Stimulated activated memory B cell treated with anti-CD40 and anti-IgM and Interleukin-4, amounts not matched to agents 10 μg/mL and 1 μg/mL and 100 μg/mL, for 72 hours (primary cell): Measurements from ENCODE around the gene RGP1.
A peak's percentile ranks its signal among the peaks of the same experiment; 100 is the strongest.

Experiments used
- ATAC-seq: fragments of 150-1000 bp; cut with Tn5 transposase; 2 replicates; pipeline ENCODE4 v1.10.0; 2021
- H3K27ac Mint-ChIP-seq: one replicate; pipeline ENCODE4 v1.8.0; 2022; ENCODE audit warnings: mild to moderate bottlenecking, mixed read lengths
- H3K27me3 Mint-ChIP-seq: one replicate; pipeline ENCODE4 v1.8.0; 2022; ENCODE audit warnings: mixed read lengths
- H3K36me3 Mint-ChIP-seq: one replicate; pipeline ENCODE4 v1.8.0; 2022; ENCODE audit warnings: mixed read lengths
- H3K4me1 Mint-ChIP-seq: one replicate; pipeline ENCODE4 v1.8.0; 2022; ENCODE audit warnings: mixed read lengths
- H3K4me3 Mint-ChIP-seq: one replicate; pipeline ENCODE4 v1.8.0; 2022; ENCODE audit warnings: mild to moderate bottlenecking, moderate library complexity, mixed read lengths
- H3K9me3 Mint-ChIP-seq: one replicate; pipeline ENCODE4 v1.8.0; 2022; ENCODE audit warnings: mixed read lengths

The RGP1 gene

GRCh38 chr9:35731415-35732184, 17.5 kb upstream of the RGP1 start:
- H3K4me3 Mint-ChIP-seq = no peak overlapping the region
- H3K27ac Mint-ChIP-seq = no peak overlapping the region
- peaks cover 21% of the 10 kb centered on the region for H3K4me1 Mint-ChIP-seq
- H3K36me3 Mint-ChIP-seq = peaks cover 20% of the 10 kb centered on the region
- no peaks in the 10 kb centered on the region for H3K27me3 Mint-ChIP-seq
- no peaks in the 10 kb centered on the region for H3K9me3 Mint-ChIP-seq
- no peak for ATAC-seq

DNA sequence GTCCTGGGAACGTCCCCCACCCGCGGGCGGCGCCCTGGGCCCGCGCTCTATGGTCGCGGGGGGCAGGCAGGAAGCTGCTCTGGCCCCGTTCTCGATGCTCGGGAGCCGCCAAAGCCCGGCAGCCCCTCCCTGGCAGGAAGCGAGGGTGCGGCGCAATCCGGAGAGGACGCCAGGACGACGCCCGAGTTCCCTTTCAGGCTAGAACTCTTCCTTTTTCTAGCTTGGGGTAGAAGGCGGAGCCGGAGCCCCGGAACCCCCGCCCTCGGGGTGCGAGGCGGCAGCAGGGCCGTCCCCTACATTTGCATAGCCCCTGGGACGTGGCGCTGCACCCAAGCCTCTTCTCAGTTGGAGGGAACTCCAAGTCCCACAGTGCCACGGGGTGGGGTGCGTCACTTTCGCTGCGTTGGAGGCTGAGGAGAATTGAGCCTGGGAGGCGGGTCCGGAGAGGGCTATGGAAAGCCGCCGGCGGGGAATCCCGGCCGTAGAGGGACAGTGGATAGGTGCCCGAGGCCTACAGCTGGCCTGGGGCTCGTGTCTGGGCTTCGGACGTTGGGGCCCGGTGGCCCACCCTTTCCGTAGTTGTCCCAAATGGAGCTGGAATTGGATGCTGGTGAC, 16.8 kb upstream of the RGP1 start, which contains the start of the genes CREB3 and TLN1:
Gene CREB3 (plus strand): TSS at position 482 of the 615 bp plus-strand sequence. CDS start 107 bp downstream, at position 589.
Gene TLN1 (minus strand): TSS at position 11 of the 615 bp plus-strand sequence. CDS start 6,501 bp downstream, outside the sequence.
- peak; percentile 96 for ATAC-seq
- H3K27ac Mint-ChIP-seq = no peak within 1 kb of the TSS
- no peak within 1 kb of the TSS for H3K4me3 Mint-ChIP-seq
- no peaks in the 10 kb centered on the region for H3K27me3 Mint-ChIP-seq
- H3K9me3 Mint-ChIP-seq = no peaks in the 10 kb centered on the region
- peaks cover 14% of the 10 kb centered on the region for H3K36me3 Mint-ChIP-seq
- peaks cover 21% of the 10 kb centered on the region for H3K4me1 Mint-ChIP-seq

DNA sequence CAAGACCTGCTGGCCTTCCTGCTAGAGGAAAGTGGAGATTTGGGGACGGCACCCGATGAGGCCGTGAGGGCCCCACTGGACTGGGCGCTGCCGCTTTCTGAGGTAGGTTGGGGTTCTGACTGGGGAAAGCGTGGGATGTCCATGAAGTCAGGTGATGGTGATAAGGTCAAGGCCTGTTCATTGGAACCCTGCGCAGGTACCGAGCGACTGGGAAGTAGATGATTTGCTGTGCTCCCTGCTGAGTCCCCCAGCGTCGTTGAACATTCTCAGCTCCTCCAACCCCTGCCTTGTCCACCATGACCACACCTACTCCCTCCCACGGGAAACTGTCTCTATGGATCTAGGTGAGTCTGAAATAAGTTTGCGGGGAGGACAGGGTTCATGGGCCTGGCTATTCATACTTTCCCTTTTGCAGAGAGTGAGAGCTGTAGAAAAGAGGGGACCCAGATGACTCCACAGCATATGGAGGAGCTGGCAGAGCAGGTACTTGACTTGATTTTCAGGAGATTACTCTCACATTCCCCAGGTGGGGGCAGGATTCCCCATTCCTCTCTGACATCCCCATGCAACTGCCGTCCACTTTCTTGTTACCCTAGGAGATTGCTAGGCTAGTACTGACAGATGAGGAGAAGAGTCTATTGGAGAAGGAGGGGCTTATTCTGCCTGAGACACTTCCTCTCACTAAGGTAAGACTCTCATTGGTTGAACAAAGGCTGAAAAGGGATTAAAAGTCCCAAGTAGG, 16.1 kb upstream of the RGP1 start:
- no peaks in the 10 kb centered on the region for H3K9me3 Mint-ChIP-seq
- H3K4me1 Mint-ChIP-seq = peaks cover 21% of the 10 kb centered on the region
- peak; percentile 57 for ATAC-seq
- no peaks in the 10 kb centered on the region for H3K27me3 Mint-ChIP-seq
- H3K36me3 Mint-ChIP-seq = peaks cover 14% of the 10 kb centered on the region
- no peak overlapping the region for H3K4me3 Mint-ChIP-seq
- no peak overlapping the region for H3K27ac Mint-ChIP-seq

DNA sequence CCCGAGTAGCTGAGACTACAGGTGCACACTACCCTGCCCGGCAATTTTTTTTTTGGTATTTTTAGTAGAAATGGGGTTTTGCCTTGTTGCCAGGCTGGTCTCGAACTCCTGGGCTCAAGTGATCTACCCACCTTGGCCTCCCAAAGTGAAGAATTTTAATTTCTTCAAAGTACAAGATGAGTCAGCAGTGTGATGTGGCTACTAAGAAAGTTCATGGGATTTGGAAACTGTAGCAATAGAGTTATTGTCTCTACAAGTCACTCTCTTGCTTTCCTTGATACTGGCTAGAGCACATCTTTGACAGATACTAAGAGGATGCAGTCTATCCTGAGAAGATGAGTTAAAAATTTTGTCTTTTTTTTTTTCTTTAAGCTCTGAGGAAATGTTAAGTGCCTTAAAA, 15.0 kb upstream of the RGP1 start:
- Mint-ChIP-seq H3K36me3 (peaks cover 25% of the 10 kb centered on the region), H3K9me3 (no peaks in the 10 kb centered on the region), H3K27ac (no peak overlapping the region), H3K4me3 (no peak overlapping the region), H3K27me3 (no peaks in the 10 kb centered on the region), H3K4me1 (peaks cover 21% of the 10 kb centered on the region)
- no peak for ATAC-seq

DNA sequence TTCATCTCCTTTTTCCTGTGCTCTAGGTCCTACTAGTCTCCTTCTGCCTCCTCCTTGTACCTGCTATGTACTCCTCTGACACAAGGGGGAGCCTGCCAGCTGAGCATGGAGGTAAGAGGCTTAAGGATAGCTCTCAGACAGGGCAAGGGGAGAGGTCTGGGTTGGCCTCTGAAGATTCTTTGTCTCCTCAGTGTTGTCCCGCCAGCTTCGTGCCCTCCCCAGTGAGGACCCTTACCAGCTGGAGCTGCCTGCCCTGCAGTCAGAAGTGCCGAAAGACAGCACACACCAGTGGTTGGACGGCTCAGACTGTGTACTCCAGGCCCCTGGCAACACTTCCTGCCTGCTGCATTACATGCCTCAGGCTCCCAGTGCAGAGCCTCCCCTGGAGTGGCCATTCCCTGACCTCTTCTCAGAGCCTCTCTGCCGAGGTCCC, 12.9 kb upstream of the RGP1 start:
- no peaks in the 10 kb centered on the region for H3K27me3 Mint-ChIP-seq
- H3K4me3 Mint-ChIP-seq = no peak overlapping the region
- no peaks in the 10 kb centered on the region for H3K9me3 Mint-ChIP-seq
- peaks cover 43% of the 10 kb centered on the region for H3K36me3 Mint-ChIP-seq
- H3K27ac Mint-ChIP-seq = no peak overlapping the region
- H3K4me1 Mint-ChIP-seq = peaks cover 21% of the 10 kb centered on the region
- ATAC-seq = no peak

DNA sequence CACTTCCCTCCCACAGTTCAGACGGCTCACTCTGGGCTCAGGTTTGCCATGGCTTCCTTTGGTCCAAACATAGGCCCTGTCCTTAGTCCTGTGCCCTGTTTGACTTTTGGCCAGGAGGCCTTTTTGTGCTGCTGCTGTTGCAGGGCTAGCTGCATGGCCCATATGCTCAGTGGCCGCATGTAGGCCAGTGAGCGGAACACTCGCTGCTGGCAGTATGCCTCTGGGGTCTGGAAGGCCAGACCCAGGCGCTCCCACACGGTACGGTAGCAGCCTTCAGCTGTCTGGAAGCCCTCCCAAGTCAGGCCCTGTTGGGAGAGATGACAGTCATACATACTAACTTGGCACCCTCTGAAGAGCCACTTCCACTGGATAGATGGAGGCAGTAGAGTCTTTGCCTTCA, 11.9 kb upstream of the RGP1 start:
- peaks cover 52% of the 10 kb centered on the region for H3K36me3 Mint-ChIP-seq
- no peak overlapping the region for H3K4me3 Mint-ChIP-seq
- no peaks in the 10 kb centered on the region for H3K9me3 Mint-ChIP-seq
- H3K4me1 Mint-ChIP-seq = peaks cover 29% of the 10 kb centered on the region
- ATAC-seq = no peak
- no peaks in the 10 kb centered on the region for H3K27me3 Mint-ChIP-seq
- H3K27ac Mint-ChIP-seq = no peak overlapping the region

GRCh38 chr9:35738186-35738585, 10.9 kb upstream of the RGP1 start:
- Mint-ChIP-seq H3K36me3 (peaks cover 60% of the 10 kb centered on the region), H3K9me3 (no peaks in the 10 kb centered on the region), H3K27ac (no peak overlapping the region)

GRCh38 chr9:35738924-35739323, 10.2 kb upstream of the RGP1 start:
- Mint-ChIP-seq H3K36me3 (peaks cover 67% of the 10 kb centered on the region), H3K4me3 (no peak overlapping the region), H3K27me3 (no peaks in the 10 kb centered on the region), H3K4me1 (peaks cover 28% of the 10 kb centered on the region), H3K9me3 (no peaks in the 10 kb centered on the region), H3K27ac (no peak overlapping the region)
- ATAC-seq = no peak

More at GRCh38 chr9:35738186-35738585, 10.9 kb upstream of the RGP1 start:
- no peak for ATAC-seq
- no peaks in the 10 kb centered on the region for H3K27me3 Mint-ChIP-seq
- peaks cover 23% of the 10 kb centered on the region for H3K4me1 Mint-ChIP-seq
- no peak overlapping the region for H3K4me3 Mint-ChIP-seq

DNA sequence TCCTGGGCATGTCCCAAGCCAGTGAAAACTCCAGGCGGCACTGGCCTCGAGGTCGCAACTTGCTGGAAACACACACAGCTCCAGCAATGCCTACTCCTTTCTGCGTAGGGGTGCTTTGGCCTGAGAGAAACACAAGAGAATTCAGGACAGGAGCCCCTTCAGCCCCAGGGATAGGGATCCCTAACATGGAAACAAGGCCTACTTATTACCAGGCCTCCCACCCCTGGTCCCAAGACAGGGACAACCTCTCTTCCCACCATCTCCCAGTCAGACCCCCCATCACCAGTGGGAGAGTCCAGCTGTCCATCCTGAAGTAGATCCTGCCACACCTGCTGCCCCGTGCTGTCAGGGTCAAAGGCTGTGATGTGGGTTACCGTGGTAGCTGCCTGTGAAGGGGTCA, 8.8 kb upstream of the RGP1 start:
- no peak for ATAC-seq
- Mint-ChIP-seq H3K27me3 (no peaks in the 10 kb centered on the region), H3K36me3 (peaks cover 62% of the 10 kb centered on the region), H3K27ac (no peak overlapping the region), H3K9me3 (no peaks in the 10 kb centered on the region), H3K4me3 (no peak overlapping the region), H3K4me1 (peaks cover 25% of the 10 kb centered on the region)

DNA sequence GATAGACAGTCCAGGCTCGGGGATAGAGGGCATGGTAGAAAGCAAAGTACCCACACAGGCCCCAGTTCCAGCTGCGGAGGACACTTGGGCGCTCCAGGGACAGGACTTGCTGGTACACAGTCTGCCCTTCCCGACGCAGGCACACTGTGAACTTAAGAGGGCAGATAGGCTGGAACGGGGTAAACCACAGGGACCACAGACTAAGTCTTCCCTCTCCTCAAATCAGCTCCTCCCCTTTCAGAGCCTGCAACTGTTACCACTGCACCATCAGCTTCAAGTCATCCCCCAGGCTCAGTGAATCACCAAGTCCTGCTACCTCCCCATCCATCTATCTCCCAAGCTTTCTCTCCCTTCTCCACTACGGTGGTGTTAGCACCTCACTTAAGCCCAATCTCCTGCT, 7.3 kb upstream of the RGP1 start:
- Mint-ChIP-seq H3K36me3 (peaks cover 66% of the 10 kb centered on the region), H3K27ac (no peak overlapping the region), H3K9me3 (no peaks in the 10 kb centered on the region), H3K4me3 (no peak overlapping the region), H3K27me3 (no peaks in the 10 kb centered on the region), H3K4me1 (peaks cover 32% of the 10 kb centered on the region)
- no peak for ATAC-seq

DNA sequence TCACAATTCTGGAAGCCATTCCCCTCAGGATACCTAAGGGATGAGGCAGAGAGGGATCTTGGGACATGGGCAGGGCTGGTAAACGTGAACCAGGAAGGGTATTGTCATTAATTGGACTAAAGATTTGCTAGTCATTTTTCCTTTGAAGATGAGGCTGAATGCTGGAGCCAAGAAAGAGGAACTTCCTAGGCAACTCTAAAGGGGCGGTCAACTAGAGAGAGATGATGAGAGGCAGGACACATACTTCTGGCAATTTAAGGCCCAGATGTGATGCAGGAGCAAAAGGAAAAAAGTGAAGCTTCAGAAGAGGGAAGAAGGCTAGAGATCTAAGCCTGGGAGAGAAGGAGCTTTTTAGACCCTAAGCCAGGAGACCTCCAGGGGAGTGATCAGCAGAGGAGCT, 5.6 kb upstream of the RGP1 start:
- no peaks in the 10 kb centered on the region for H3K9me3 Mint-ChIP-seq
- no peak overlapping the region for H3K4me3 Mint-ChIP-seq
- peaks cover 45% of the 10 kb centered on the region for H3K4me1 Mint-ChIP-seq
- H3K36me3 Mint-ChIP-seq = peaks cover 69% of the 10 kb centered on the region
- H3K27ac Mint-ChIP-seq = no peak overlapping the region
- no peaks in the 10 kb centered on the region for H3K27me3 Mint-ChIP-seq
- no peak for ATAC-seq

DNA sequence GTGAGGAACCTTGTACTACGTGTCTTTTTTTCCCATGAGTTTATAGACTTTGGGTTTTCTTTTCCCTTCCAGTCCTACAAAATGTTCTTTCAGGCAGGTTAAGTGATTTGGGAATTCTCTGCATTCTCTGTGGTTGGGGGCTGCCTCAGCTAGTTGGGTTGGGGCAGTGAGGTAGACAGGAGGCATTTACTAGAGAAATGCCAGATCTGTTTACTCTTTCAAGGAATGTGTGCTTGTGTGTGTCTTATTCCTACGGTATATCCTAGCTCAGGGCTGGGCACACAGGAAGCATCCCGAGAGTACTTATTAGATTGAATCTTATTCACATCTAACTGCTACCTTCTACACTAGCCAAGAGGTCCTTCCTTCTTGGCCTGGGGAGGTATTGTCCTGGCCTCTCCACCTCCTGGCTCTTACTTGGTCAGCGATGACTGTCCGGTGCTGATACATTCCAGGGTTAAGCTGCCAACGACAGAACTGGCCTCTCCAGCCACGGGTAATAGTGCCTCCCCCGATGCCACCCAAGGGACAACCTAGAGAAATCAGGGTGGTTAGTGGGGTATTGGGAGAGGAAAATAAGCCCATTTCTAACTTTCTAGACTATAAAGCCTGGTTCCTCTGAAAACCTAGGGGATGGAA, 5.1 kb upstream of the RGP1 start:
- H3K27me3 Mint-ChIP-seq = no peaks in the 10 kb centered on the region
- H3K27ac Mint-ChIP-seq = no peak overlapping the region
- ATAC-seq = no peak
- no peaks in the 10 kb centered on the region for H3K9me3 Mint-ChIP-seq
- H3K36me3 Mint-ChIP-seq = peaks cover 64% of the 10 kb centered on the region
- H3K4me1 Mint-ChIP-seq = peaks cover 45% of the 10 kb centered on the region
- no peak overlapping the region for H3K4me3 Mint-ChIP-seq

GRCh38 chr9:35745569-35745968, 3.5 kb upstream of the RGP1 start:
- H3K27me3 Mint-ChIP-seq = no peaks in the 10 kb centered on the region
- H3K4me3 Mint-ChIP-seq = peak overlapping the region; percentile 73
- peak overlapping the region; percentile 8 for H3K27ac Mint-ChIP-seq

GRCh38 chr9:35746583-35746982, 2.5 kb upstream of the RGP1 start:
- ATAC-seq = no peak
- Mint-ChIP-seq H3K9me3 (no peaks in the 10 kb centered on the region), H3K4me3 (peak overlapping the region; percentile 92), H3K27me3 (no peaks in the 10 kb centered on the region), H3K4me1 (peaks cover 51% of the 10 kb centered on the region), H3K36me3 (peaks cover 47% of the 10 kb centered on the region), H3K27ac (no peak overlapping the region)

More at GRCh38 chr9:35745569-35745968, 3.5 kb upstream of the RGP1 start:
- peaks cover 54% of the 10 kb centered on the region for H3K4me1 Mint-ChIP-seq
- peaks cover 51% of the 10 kb centered on the region for H3K36me3 Mint-ChIP-seq
- H3K9me3 Mint-ChIP-seq = no peaks in the 10 kb centered on the region
- ATAC-seq = no peak
